HG03520 (cell line): ENCODE results near the gene DAO.

Experiments used
- ATAC-seq: cut with Tn5 transposase; IDR thresholded peaks from one replicate; pipeline ENCODE4 v1.9.1; 2021; ENCODE audit warnings: mild to moderate bottlenecking, moderate library complexity; ENCODE audit not compliant: unreplicated experiment

The DAO gene

DNA sequence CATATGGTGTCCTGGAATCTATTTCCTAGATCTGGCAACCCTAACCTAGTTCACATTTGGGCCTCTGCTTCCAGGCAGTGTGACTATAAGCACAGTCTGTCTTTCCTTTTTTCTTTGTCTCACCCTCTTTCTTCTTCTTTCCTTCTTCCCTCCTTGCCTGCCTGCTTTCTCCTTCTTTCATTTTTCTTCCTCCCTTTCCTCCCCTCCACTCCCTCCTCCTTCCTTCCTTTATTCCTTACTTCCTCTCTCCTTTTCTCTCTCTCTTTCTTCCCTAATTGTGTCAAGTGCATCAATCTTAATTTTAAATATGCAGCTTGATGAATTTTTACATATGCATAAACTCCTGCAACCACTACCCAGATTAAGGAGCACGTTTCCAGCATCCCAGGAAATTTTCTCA lies 4.6 kb upstream of the DAO start:
- ATAC-seq: no peak

DNA sequence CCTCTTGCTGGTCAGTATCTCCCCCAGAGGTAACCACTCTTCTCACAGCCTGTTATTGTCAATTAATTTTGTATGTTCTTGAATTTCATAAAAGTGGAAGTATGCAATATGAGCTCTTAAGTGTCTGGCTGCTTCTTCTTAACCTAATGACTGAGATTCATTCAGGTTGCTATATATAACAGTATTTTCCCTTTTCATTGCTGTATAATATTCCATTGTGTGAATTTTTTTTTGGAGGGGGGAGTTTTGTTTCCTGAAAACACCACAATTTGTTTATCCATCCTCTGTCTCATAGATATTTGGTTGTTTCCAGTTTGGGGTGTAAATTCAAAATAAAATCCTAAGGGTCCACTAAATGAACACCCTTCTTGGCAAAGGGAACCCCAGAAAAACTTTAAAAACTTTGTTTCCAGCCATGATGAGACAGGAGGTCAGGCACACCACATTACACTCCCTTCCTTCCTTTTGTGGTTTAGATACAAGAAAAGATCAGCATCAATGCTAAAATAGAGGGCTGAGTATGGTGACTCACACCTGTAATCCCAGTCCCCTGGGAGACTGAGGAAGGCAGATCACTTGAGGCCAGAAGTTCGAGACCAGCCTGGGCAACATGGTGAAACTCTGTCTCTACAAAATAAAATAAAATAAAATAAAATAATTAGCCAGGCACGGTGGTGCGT lies 4.1 kb upstream of the DAO start:
- no peak for ATAC-seq

DNA sequence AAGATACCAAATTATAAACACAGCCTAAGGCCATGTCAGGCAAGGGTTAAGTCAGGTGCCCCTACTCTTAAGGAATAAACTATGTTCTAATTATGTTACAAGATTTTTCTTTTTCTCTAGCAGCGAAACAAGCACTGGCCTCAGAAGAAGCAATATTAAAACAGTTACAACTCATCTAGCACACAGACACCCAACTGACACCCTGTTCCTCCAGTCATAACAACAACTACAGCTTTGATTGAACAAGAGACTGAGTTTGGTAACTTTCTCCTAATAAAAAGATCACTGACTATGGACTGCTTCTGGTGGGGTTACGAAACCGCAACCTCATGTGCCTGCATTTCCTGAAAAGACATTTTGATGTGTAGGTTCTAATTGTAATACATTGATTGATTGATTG lies 3.3 kb upstream of the DAO start:
- no peak for ATAC-seq

DNA sequence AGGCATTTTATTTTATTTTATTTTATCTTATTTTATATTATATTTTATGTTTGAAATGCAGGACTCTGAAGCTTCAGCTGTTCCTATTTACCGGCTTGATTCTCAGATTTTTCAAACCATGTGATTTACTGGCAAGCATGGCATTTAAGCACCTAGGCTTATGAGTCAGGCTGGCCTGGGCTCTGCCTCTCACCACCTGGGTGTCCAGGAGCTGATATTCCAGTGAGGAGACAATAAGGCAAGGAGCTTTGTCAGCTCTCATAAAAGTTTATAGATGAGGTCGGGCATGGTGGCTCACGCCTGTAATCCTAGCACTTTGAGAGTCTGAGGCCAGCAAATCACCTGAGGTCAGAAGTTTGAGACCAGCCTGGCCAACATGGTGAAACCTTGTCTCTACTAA lies 2.1 kb downstream of the DAO start:
- ATAC-seq: no peak

DNA sequence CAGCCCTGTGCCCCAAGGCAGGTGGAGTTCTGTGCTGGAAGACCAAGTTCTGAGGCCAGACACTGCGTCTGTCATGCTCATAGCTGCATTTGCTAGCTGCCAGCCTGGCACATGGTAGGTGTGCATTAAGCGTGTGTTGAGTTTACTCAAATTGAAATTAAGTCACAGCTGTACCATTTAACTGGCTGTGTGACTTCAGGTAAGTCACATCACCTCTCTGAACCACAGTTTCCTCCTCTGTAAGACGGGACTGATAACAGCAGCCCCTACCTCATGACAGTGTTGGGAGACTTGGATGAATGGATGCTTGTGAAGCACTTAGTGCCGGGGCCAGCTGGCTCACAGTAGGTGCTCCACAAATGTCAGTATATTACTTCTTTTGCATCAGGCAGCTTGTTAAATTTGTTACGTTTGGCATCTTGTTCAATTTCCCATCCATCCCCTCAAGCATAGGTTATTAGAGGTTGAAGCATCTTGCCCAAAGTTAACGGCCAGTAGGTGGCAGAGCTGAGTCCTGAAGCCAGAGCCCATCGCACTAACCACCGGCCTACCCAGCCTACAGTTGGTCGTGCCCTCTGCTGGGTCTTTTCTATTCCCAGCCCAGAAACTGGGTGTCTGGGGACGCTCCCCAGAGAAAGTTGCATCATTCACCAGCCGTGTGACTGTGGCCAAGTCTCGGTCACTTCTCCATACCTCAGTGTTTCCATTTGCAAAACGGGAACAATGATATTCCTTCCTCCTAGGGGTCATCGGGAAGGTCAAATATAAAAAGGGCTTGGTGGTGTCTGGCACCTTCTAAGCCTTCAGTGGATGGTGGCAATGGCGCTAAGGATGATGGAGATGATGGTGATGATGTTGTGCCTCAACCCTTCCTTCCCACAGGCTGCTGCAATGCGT lies 4.5 kb downstream of the DAO start:
- no peak for ATAC-seq

DNA sequence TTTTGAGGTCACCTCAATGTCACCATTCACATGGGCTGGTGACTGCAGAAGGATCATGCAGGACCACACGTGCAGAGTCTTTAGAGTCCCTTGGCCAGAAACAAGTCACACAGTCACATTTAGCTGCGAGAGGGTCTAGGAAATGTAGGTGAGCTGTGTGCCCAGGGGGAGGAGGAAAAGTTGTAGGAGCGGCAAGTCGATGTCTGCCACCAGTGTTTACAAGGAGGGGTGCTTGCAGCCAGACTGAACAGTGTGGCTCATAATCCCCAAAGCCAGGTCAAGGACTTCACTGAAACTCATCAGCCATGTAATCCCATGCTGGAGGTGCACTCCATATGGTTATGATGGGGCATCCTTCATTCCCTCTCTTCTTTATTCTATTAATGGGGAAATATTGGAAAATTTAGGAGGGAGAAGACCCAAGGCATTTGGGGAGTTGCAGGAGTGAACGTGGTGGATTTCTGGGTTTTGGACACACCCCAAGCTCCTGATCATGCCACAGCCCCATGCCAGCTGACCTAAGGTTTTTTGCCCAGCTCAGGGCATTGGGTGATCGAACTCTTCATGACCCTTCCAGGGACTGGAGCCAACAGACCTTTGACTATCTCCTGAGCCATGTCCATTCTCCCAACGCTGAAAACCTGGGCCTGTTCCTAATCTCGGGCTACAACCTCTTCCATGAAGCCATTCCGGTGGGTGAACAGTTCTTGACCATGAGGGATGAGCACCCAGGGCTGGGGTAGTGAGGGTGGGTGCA lies 7.2 kb downstream of the DAO start:
- no peak for ATAC-seq

DNA sequence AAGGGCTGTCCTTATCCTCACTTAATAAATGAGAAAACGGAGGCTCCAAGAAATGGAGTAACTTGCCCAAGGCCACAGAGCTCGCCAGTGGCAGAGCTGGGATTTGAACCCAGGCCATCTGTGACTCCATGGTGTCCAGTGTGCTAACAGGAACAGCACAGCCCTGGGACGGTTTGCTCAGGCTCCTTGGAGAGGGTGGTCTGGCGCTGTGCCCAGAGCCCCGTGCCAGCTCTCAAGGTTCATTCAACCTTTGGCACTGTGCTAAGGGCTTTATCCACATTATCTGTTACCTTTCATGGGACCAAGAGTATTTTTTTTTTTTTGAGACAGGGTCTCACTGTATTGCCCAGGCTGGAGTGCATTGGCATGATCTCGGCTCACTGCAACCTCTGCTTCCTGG lies 8.1 kb downstream of the DAO start:
- ATAC-seq: no peak

DNA sequence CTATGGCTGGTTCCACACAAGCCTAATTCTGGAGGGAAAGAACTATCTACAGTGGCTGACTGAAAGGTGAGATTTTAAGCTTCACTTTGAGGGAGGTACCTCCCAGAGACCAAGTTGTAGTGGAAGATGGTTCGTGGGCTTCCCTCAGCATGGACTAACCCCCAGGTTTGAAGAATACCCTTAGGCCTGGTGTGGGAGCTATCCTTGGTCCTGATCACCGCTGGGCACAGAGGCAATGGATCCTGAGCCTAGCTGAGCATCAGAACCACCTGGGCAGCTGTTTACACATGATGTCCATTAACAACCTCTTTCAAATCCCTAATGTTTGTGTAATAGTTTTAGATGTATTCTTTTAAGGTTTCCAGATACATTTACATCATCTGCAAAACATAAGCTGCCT lies 10.3 kb downstream of the DAO start:
- no peak for ATAC-seq

DNA sequence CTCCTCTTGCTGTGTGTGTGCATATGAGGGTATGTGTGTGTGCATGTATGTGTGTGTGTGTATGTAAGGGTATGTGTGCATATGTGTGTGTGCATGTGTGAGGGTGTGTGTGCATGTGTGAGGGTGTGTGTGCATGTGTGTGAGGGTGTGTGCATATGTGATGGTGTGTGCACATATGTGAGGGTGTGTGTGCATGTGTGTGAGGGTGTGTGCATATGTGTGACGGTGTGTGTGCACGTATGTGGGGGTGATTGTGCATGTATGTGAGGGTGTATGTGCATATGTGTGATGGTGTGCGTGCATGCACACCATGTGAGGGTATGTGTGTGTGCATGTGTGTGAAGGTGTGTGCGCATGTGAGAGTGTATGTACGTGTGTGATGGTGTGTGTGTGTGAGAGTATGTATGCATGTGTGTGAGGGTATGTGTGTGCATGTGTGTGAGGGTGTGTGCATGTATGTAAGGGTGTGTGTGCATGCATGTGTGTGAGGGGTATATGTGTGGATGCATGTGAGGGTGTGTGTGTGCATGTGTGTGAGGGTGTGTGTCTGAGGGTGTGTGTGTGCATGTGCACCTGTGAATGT lies 15.4 kb downstream of the DAO start:
- ATAC-seq: no peak

DNA sequence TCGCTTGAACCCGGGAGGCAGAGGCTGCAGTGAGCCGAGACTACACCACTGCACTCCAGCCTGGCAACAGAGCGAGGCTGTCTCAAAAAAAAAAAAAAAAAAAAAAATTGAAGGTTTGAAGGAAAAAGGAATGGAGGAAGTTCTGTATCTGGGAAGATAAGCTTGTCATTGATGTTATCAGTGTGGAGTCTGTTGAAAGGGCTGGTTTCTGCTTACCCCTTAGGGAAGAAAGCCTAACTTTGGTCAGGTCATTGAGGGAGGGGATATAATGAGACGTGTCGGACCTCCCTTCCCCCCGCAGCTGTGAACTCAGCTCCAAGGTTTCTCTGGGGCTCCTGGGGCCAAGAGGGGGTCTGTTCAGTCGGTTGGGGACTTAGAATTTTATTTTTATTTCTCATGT lies 16.4 kb downstream of the DAO start:
- ATAC-seq: no peak

DNA sequence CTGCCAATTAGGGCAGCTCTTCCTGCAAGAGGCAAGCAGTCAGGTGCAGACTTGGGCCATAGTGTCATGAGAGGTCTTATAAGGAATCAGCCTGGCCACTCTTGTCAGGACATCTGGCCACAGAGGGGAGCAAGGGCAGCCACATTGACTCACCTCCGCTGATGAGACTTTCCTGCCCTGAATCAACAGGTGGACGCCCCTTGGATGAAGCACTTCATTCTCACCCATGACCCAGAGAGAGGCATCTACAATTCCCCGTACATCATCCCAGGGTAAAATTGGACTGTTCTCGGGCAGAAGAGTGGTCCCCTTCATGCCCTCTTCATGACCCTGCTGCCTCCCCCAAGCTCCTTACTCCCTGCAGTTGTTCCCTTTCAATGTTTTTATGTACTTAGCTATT lies 16.9 kb downstream of the DAO start:
- no peak for ATAC-seq

DNA sequence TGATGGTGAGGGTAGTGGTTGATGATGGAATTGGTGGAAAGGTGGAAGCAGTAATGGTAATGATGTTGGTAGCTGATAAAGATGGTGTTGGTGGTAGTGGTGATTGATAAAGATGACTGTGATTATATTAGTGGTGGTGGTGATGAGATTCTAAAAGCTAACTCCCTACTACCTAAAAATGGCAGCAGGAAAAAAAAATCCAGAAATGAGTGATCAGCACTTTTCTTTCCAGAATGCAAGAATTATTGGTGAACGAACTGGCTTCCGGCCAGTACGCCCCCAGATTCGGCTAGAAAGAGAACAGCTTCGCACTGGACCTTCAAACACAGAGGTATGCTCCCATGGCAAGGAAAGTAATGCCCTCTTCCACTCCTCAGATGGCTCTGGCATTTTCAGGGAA lies 19.3 kb downstream of the DAO start:
- ATAC-seq: no peak

DNA sequence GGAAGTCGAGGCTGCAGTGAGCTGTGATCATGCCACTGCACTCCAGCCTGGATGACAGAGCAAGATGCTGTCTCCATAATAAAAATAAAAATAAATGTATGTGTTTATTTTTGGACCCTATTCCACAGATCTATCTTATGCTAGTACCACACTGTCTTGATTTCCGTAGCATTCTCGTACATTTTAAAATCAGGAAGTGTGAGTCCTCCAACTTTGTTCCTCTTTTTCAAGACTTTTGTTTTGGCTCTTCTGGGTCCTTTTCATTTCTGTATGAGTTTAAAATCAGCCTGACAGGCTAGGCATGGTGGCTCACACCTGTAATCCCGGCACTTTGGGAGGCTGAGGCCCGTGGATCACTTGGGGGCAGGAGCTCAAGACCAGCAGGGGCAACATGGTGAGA lies 25.8 kb downstream of the DAO start:
- ATAC-seq: no peak

DNA sequence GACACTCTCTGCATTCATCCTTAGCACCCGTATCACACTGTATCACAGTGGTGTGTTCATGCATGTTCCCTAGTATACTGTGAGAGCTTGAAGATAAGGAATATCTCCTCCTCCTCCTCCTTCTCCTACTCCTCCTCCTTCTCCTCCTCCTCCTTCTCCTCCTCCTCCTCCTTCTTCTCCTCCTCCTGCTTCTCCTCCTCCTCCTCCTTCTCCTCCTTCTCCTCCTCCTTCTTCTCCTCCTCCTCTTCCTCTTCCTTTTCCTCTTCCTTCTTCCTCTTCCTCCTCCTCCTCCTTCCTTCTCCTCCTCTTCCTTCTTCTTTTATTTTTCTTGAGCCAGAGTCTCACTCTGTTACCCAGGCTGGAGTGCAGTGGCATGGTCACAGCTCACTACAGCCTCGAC lies 27.1 kb downstream of the DAO start:
- ATAC-seq: no peak

DNA sequence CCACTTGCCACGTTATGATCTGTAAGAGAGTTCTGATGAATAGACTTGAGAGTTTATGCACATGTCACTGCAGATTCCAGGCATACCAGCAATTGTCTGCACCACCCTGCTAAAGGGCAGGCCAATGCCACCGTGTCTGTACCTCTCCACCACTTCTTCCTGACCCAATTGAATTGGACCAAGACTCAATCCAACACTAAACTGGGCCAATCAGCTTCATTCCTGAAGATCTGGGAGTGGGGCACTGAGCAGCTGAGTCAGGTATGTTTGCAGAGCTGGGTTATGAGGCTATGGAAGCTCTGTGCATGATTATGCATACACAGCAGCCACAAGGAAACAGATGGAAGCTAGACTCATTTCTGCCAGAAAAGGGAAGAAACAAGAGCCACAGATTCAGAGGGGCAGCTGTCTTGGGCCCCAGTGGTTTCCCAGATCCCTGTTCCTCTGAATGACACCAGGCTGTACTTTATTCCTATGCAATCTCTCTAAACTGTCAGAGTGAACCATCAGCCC lies 28.0 kb downstream of the DAO start:
- no peak for ATAC-seq

DNA sequence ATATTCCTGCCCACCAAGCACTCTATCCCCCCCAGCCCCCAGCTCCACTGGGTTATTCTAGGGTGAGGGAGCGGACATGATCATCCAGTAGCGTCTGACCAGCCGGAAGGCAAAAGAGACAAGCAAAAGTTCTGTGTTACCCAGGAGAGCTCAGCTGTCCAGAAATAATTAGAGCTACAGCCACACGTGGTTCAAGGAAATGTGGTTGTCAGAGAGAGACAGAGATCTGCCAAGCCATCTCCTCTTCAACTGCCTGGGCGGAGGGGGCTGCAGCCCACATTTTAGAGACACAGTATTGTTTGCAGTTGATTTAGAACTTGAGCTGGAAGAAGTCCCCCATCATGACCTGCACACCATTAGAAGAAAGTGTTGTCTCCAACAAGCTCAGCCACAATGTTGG lies 30.4 kb downstream of the DAO start:
- ATAC-seq: no peak

DNA sequence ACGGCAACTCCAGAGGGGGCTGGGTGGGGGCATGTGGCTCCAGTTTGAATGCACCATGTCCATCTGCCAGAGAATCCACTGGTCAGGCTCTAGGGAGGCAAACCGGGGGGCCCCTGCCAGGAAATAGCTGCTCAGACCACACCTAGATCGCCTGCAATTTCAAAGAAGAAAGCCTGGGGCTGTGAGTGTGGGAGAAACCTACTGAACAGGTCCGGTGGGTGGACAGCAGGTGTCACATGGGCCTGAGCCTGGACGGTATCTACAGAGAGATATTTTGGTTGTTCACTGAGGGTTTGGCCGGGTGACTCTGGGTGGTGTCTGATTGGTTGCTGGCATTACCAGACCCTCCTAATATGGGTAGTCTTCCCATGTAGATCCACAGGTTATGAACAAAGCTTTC lies 32.0 kb downstream of the DAO start:
- no peak for ATAC-seq

DNA sequence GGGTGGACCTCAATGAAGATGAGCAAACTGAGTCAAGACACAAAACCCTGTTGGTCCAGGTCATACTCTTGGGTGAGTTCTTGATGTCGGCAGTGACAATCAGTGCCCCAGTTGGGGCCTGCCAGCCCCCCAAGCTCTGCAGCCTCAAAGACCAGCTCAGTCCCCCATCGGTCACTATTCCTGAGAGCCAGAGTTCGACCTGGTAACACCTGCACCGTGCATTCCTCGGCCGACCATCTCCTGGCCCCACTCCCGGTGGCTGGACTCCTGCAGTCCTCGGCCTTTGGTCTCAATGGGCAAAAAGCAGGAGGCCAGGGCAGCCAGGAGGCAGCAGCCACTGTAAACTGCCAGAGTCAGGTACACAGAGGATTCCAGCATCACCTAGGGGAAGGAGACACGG lies 32.5 kb downstream of the DAO start:
- ATAC-seq: no peak

DNA sequence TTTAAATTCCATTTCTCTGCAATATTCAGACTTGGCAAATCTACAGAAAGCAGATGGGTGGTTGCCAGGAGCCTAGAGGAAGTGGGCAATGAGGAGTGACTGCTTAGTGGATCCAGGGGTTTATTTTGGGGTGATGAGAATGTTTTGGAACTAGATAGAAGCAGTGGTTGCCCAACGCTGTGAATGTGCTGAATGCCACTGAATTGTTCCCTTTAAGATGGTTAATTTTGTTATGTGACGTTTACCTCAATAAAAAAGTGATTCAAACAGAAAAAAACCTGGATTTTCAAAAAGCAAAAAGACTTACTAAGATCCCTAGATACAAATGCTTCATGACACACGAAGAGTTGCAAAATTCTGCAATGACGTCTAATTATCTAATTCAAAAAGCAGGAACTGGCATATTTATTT lies 34.2 kb downstream of the DAO start:
- ATAC-seq: no peak

DNA sequence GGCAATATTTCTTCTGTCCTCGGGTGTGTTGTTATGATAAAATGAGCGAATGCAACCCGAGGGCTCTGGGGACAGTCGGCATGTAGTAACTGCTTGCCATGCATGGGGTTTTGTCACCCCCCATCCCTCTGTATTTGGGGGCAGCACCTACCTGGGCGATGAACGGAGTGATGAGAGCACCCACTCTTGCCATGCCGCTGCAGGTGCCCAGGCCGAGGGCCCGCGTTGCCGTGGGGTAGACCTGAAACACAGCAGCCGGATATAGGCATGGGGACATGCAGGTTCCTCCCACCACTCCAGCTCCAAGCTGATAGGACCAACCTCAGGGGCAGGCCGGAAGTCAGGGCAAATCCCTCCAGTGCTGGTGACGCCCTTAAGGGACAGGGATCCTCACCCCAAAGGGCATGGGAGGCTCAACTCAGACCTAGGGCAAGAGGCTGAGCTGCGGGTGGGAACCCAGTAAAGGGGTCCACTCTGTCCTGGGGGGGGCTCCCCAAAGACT lies 35.8 kb downstream of the DAO start:
- ATAC-seq: no peak

DNA sequence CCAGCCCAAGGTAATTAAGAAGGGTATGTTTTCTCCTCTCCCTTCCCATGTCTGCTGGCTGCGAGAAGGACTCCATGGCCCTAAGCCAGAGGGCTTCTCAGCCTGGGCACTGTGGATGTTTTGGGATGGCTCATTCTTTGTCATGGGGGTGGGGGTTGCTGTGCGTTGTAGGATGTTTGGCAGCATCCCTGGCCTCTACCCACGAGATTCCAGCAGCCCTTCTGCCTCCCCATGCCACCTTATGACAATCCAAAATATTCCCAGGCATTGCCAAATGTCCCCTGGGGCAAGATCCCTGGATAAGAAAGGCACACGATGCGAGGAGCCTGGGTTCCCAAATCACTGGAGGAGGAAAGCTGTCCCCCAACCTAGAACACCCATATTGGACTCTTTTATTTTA lies 36.4 kb downstream of the DAO start:
- no peak for ATAC-seq
